Pancreas (tissue), 10 donors: ENCODE results near the gene ZNF384. TPM values are rescaled to one million over a fixed set of nuclear protein-coding genes. Genes with fewer than 3 reads are reported as not detected.

Experiments used
- ATAC-seq, 4 donors: fragments of 200-7000 bp; cut with Tn5 transposase; one replicate each; pipeline versions ENCODE4 v1.8.0 to v1.9.1; 2020; ENCODE audit warnings: mild to moderate bottlenecking in 4 of 4, moderate library complexity in 4 of 4
- DNase-seq, 6 donors: peaks; one replicate each; pipeline ENCODE4 v3.0.0-alpha.2; 2020
- FAIRE-seq: peaks from 2 replicates; lab custom pipeline; 2012; peaks lifted over from hg19 to GRCh38; lab: Jason Lieb, UNC
- H3K27ac ChIP-seq, 4 donors: fragments of 200-600 bp; sonication (generic); 1 replicate in 3 of 4; 2 replicates in 1 of 4; pipeline versions ENCODE4 v1.5.0 to v1.8.0; 2020
- H3K27me3 ChIP-seq, 4 donors: fragments of 200-600 bp; one replicate each; pipeline ENCODE4 v1.8.0; 2021
- H3K36me3 ChIP-seq, 3 donors: fragments of 200-600 bp; sonication (generic) in 1 of 3; one replicate each; pipeline versions ENCODE4 v1.5.0 to v1.8.0; 2020 to 2021
- H3K4me1 ChIP-seq, 3 donors: fragments of 200-600 bp; one replicate each; pipeline ENCODE4 v1.8.0; 2021
- H3K4me3 ChIP-seq, 4 donors: fragments of 200-600 bp; sonication (generic) in 2 of 4; one replicate each; pipeline versions ENCODE4 v1.5.0 to v1.8.0; 2020 to 2021
- H3K9me3 ChIP-seq, 4 donors: fragments of 200-600 bp; one replicate each; pipeline ENCODE4 v1.8.0; 2021
- CTCF ChIP-seq, 4 donors: fragments of 200-600 bp; sonication (generic) in 3 of 4; IDR thresholded peaks; one replicate each; pipeline versions ENCODE4 v1.5.0 to v1.8.0; 2021; ENCODE audit warnings: antibody characterized with exemption in 4 of 4
- WGBS, 2 donors: extraction: QIAGEN DNeasy Blood & Tissue Kit; methylation state at CpG; one replicate each; pipeline ENCODE4 v1.1.7; 2013; 5-methylcytosine and 5-hydroxymethylcytosine counted together
- intact Hi-C, 3 donors: fragments of 100-400 bp; cut with DNase I; formaldehyde crosslinking; loops; one replicate each; pipeline versions ENCODE4 v1.11.1 to v1.14.2; 2022
- polyA plus RNA-seq, 2 donors: library from polyadenylated mRNA; stranded (reverse); fragments of 200-250 nt; gene quantifications; one replicate each; pipeline ENCODE4 v1.2.3, GENCODE V29; 2013
- total RNA-seq, 6 donors: library from RNA; stranded (reverse); fragmentation: NEBNext Ultra II Directional in 4 of 6; extraction: Animal tissue kit (Norgen Biotek cat#: 25700) in 4 of 6; gene quantifications; one replicate each; pipeline versions ENCODE4 v1.2.1 to v1.2.4, GENCODE V29; 2021 to 2023
- donor health status: healthy with polysubstance abuse.
- donor health status: DM: no; HTN: no; CAD: no; lungs with moderate emphysema.
- donor health status: DM: no; HTN: no; CAD: no.
- donor health status: control.
- donor health status: control.
- donor health status: Bipolar disorder and iron deficiency.
- donor health status: DM: yes; HTN: yes; CAD: no.
- donor health status: DM: no; HTN: no; CAD: no.
- donor health status: DM: no; HTN: no; CAD: no.
- donor health status: DM: yes; HTN: yes; CAD: no.

The ZNF384 gene
- total and polyA plus RNA-seq, 8 donors: 20.4 to 36.7 (median 26.2) TPM

- ATAC-seq: no peak
These were observed 6.3 kb upstream of the ZNF384 start for GRCh38 chr12:6695313-6696045.

GRCh38 chr12:6694701-6695100 lies 5.5 kb upstream of the ZNF384 start:
- intact Hi-C loops: no loop called here
- 53 to 70% methylated on average over 9 of the region's 9 CpGs for WGBS, 2 donors
- H3K27ac ChIP-seq: no peak overlapping the region
- H3K27me3 ChIP-seq: peaks cover 0 to 2% (median 0%) of the 10 kb centered on the region in 4 donors
- FAIRE-seq (no peak), DNase-seq (peak in 1 of 6 donors; percentile 35), ATAC-seq (no peak)
- no peaks in the 10 kb centered on the region for H3K9me3 ChIP-seq
- no peak overlapping the region for H3K4me3 ChIP-seq
- no peaks in the 10 kb centered on the region for H3K36me3 ChIP-seq
- H3K4me1 ChIP-seq: peaks cover 0 to 8% (median 0%) of the 10 kb centered on the region in 3 donors
- no peak for TF ChIP-seq CTCF (IDR thresholded peaks at IDR 0.05)

More at GRCh38 chr12:6695313-6696045, 6.3 kb upstream of the ZNF384 start:
- Histone ChIP-seq H3K9me3 (no peaks in the 10 kb centered on the region), H3K4me3 (no peak overlapping the region), H3K27me3 (peaks cover 0 to 8% (median 2%) of the 10 kb centered on the region in 4 donors), H3K27ac (no peak overlapping the region), H3K36me3 (no peaks in the 10 kb centered on the region), H3K4me1 (peaks cover 0 to 2% (median 0%) of the 10 kb centered on the region in 3 donors)
- TF ChIP-seq CTCF (IDR thresholded peaks at IDR 0.05): no peak
- DNase-seq (peak in 1 of 6 donors; percentile 49), FAIRE-seq (no peak)
- 45 to 55% methylated on average over 10 to 11 of the region's 11 CpGs for WGBS, 2 donors
- intact Hi-C loops: no loop called here

- TF ChIP-seq CTCF (IDR thresholded peaks at IDR 0.05): no peak
- WGBS, 2 donors: 38 to 60% methylated on average over 4 of the region's 4 CpGs
- no peaks in the 10 kb centered on the region for H3K27me3 ChIP-seq
- H3K4me3 ChIP-seq: no peak overlapping the region
- ATAC-seq (no peak), FAIRE-seq (no peak), DNase-seq (no peak)
- no peak overlapping the region for H3K27ac ChIP-seq
- intact Hi-C loops: no loop called here
- no peaks in the 10 kb centered on the region for H3K9me3 ChIP-seq
- peaks cover 0 to 8% (median 0%) of the 10 kb centered on the region in 3 donors for H3K4me1 ChIP-seq
- no peaks in the 10 kb centered on the region for H3K36me3 ChIP-seq
These were observed 4.7 kb upstream of the ZNF384 start for GRCh38 chr12:6693832-6694355.

- H3K4me3 ChIP-seq: no peak overlapping the region
- no peaks in the 10 kb centered on the region for H3K9me3 ChIP-seq
- intact Hi-C loops: no loop called here
- H3K4me1 ChIP-seq: peaks cover 0 to 14% (median 0%) of the 10 kb centered on the region in 3 donors
- no peak for TF ChIP-seq CTCF (IDR thresholded peaks at IDR 0.05)
- no peak for FAIRE-seq
- H3K27me3 ChIP-seq: no peaks in the 10 kb centered on the region
- no peaks in the 10 kb centered on the region for H3K36me3 ChIP-seq
- ATAC-seq: no peak
- no peak overlapping the region for H3K27ac ChIP-seq
- no peak for DNase-seq
- 47 to 57% methylated on average over 2 of the region's 2 CpGs for WGBS, 2 donors
These were observed 3.7 kb upstream of the ZNF384 start for GRCh38 chr12:6692888-6693287.

GRCh38 chr12:6691473-6691872 lies 2.3 kb upstream of the ZNF384 start:
- intact Hi-C loops: no loop called here
- no peak overlapping the region for H3K27ac ChIP-seq
- DNase-seq (no peak), ATAC-seq (no peak), FAIRE-seq (no peak)
- no peaks in the 10 kb centered on the region for H3K27me3 ChIP-seq
- no peaks in the 10 kb centered on the region for H3K9me3 ChIP-seq
- WGBS, 2 donors: 87% methylated on average over 4 of the region's 4 CpGs
- TF ChIP-seq CTCF (IDR thresholded peaks at IDR 0.05): no peak
- H3K4me1 ChIP-seq: peaks cover 0 to 20% (median 3%) of the 10 kb centered on the region in 3 donors
- no peak overlapping the region for H3K4me3 ChIP-seq
- H3K36me3 ChIP-seq: no peaks in the 10 kb centered on the region
